AG09319 (cell line): ENCODE measurements around the gene PUS7L.
"Not testable (repeated sequence)": the region's sequence is repeated elsewhere in the genome, so short reads cannot be mapped to it uniquely, and the experiment has no call there.

Experiments
- DNase-seq: peaks from one replicate; pipeline ENCODE4 v3.0.0-alpha.2; 2010; ENCODE audit warnings: low read depth; ENCODE audit errors: extremely low read depth
- CTCF ChIP-seq: IDR thresholded peaks from 2 replicates; pipeline ENCODE4 v1.5.1; 2011; ENCODE audit warnings: low read depth, mild to moderate bottlenecking, inconsistent platforms, low read length, moderate library complexity

PUS7L gene

DNA sequence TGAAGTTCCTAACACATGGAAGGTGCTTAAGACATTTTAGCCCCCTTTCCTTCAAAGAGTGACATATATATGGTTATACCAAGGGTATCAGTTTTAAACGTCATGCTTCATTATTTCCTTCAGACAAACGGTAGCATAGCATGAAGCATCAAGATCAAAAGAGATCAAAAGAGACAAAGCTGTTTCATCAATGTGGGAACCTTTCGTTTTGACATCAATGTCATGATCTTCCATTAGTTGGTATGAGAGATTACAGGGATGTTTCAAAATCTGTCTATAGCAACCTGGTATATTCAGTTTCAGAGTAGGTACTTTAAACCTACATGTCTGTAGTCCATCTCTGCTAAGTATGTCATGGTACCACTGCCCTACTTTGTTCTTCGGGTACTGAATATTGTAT is 28.3 kb downstream of the PUS7L start:
- no peak for DNase-seq
- TF ChIP-seq CTCF: no peak

- DNase-seq: no peak
- TF ChIP-seq CTCF: no peak
Measured at GRCh38 chr12:43728698-43729097, 29.9 kb downstream of the PUS7L start.

- DNase-seq: no peak
- TF ChIP-seq CTCF: peak; percentile 18
Measured at GRCh38 chr12:43728117-43728516, 30.5 kb downstream of the PUS7L start.

DNA sequence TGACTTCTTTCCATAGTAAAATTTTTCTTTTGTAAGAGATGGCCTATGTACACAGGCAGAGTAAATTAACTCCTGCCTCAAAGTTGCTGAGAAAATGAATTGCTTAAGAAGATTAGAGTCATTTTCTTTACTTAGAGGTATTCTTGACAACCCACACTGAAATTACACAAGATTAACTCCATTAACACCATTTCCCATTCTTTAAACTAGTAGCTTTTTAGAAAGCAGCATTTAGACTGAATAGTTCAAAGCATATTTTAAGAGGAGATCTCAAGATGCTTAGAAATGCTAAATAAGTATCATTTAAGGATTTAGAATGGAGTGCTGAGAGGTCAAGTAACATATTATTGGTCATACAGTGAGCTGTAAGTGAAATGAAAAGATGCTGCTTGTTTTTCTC is 35.5 kb downstream of the PUS7L start:
- DNase-seq: no peak
- no peak for TF ChIP-seq CTCF

DNA sequence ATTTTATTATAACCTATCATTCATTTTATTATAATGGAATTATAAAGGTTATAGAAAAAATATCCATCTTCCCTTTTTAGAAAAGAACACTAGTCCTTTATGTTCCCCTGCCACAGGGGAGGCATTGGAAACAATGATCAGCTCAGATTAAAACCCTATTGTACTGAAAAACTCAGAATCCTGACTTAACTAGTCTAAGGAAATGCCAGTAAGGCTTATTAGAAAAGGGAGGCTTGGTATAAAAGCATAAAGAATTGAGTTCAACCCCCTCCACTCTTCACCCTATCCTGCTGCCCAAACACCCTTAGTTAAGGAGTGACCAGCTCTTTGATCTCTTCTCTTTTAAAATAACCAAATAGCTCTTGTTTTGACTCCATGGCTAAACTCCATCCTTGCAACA is 36.0 kb downstream of the PUS7L start:
- no peak for DNase-seq
- TF ChIP-seq CTCF: no peak

- TF ChIP-seq CTCF: no peak
- DNase-seq: no peak
Measured at GRCh38 chr12:43711348-43711747, 47.2 kb downstream of the PUS7L start.

GRCh38 chr12:43703772-43704171 is 54.8 kb downstream of the PUS7L start:
- not testable (repeated sequence) for DNase-seq

GRCh38 chr12:43701194-43701593 is 57.4 kb downstream of the PUS7L start:
- DNase-seq: not testable (repeated sequence)

GRCh38 chr12:43696154-43696553 is 62.4 kb downstream of the PUS7L start:
- no peak for DNase-seq
- TF ChIP-seq CTCF: no peak
